GM12872 (cell line): ENCODE measurements around the gene MARCHF10.

Experiments
- CTCF ChIP-seq: IDR thresholded peaks from 3 replicates; pipeline ENCODE4 v1.5.1; 2011; ENCODE audit warnings: low read depth, mild to moderate bottlenecking, low read length, moderate library complexity; ENCODE audit not compliant: insufficient read depth

MARCHF10 gene

GRCh38 chr17:62703776-62704380 lies 104.2 kb downstream of the MARCHF10 start:
- peak; percentile 73 for TF ChIP-seq CTCF

- TF ChIP-seq CTCF: no peak
Observed at GRCh38 chr17:62703261-62703775, 104.8 kb downstream of the MARCHF10 start.

- TF ChIP-seq CTCF: no peak
Observed at GRCh38 chr17:62702746-62703260, 105.3 kb downstream of the MARCHF10 start.

GRCh38 chr17:62701706-62702085 lies 106.4 kb downstream of the MARCHF10 start:
- no peak for TF ChIP-seq CTCF

- no peak for TF ChIP-seq CTCF
Observed at GRCh38 chr17:62700964-62701705, 107.0 kb downstream of the MARCHF10 start.

- no peak for TF ChIP-seq CTCF
Observed at GRCh38 chr17:62696726-62697490, 111.2 kb downstream of the MARCHF10 start.

- TF ChIP-seq CTCF: no peak
Observed at GRCh38 chr17:62696256-62696655, 111.9 kb downstream of the MARCHF10 start.
